GM04504 (cell line): ENCODE data around the gene ANKRD27.
"Not testable (repeated sequence)": the region's sequence is repeated elsewhere in the genome, so short reads cannot be mapped to it uniquely, and the experiment has no call there.

ENCODE experiments used
- DNase-seq: peaks from one replicate; pipeline ENCODE4 v3.0.0-alpha.2; 2012; ENCODE audit warnings: low read depth

Gene ANKRD27

GRCh38 chr19:32674931-32675719 lies at the start of gene ANKRD27:
Gene ANKRD27 (minus strand): TSS chr19:32675180. CDS start chr19:32659015, 16,165 bp downstream.
- peak; percentile 97 for DNase-seq

- DNase-seq, result no peak
These were observed 45.9 kb upstream of the ANKRD27 start for GRCh38 chr19:32720936-32721250.

- no peak for DNase-seq
These were observed 45.4 kb upstream of the ANKRD27 start for GRCh38 chr19:32720216-32720935.

- no peak for DNase-seq
These were observed 44.7 kb upstream of the ANKRD27 start, which contains the start of gene TDRD12 for GRCh38 chr19:32719611-32720059. Gene TDRD12 (plus strand): TSS chr19:32719767. CDS start chr19:32720073, 306 bp downstream.

GRCh38 chr19:32718286-32718685 lies 43.3 kb upstream of the ANKRD27 start:
- no peak for DNase-seq

- DNase-seq, result no peak
These were observed 42.5 kb upstream of the ANKRD27 start for GRCh38 chr19:32717496-32717895.

GRCh38 chr19:32716203-32716602 lies 41.2 kb upstream of the ANKRD27 start:
- DNase-seq, result not testable (repeated sequence)

- no peak for DNase-seq
These were observed 36.8 kb upstream of the ANKRD27 start for GRCh38 chr19:32711747-32712146.

- no peak for DNase-seq
These were observed 34.1 kb upstream of the ANKRD27 start for GRCh38 chr19:32709032-32709431.

- no peak for DNase-seq
These were observed 33.5 kb upstream of the ANKRD27 start for GRCh38 chr19:32708457-32708856.

- not testable (repeated sequence) for DNase-seq
These were observed 29.0 kb upstream of the ANKRD27 start for GRCh38 chr19:32704006-32704405.

- no peak for DNase-seq
These were observed 27.0 kb upstream of the ANKRD27 start for GRCh38 chr19:32702010-32702409.

GRCh38 chr19:32700129-32700528 lies 25.1 kb upstream of the ANKRD27 start:
- not testable (repeated sequence) for DNase-seq

- DNase-seq, result not testable (repeated sequence)
These were observed 21.8 kb upstream of the ANKRD27 start for GRCh38 chr19:32696771-32697170.

- DNase-seq, result not testable (repeated sequence)
These were observed 20.5 kb upstream of the ANKRD27 start for GRCh38 chr19:32695506-32695905.

GRCh38 chr19:32694851-32695250 lies 19.9 kb upstream of the ANKRD27 start:
- DNase-seq, result not testable (repeated sequence)

- not testable (repeated sequence) for DNase-seq
These were observed 19.3 kb upstream of the ANKRD27 start for GRCh38 chr19:32694316-32694715.

- not testable (repeated sequence) for DNase-seq
These were observed 18.4 kb upstream of the ANKRD27 start for GRCh38 chr19:32693151-32694108.

- DNase-seq, result no peak
These were observed 17.7 kb upstream of the ANKRD27 start for GRCh38 chr19:32692727-32693061.

GRCh38 chr19:32691952-32692726 lies 17.2 kb upstream of the ANKRD27 start:
- DNase-seq, result no peak

GRCh38 chr19:32691291-32691951 lies 16.4 kb upstream of the ANKRD27 start, which contains the start of gene NUDT19:
Gene NUDT19 (plus strand): TSS chr19:32691821. CDS start chr19:32691961, 140 bp downstream.
- peak; percentile 77 for DNase-seq
